Uterus (tissue), 4 donors: Measurements from ENCODE around the gene DOC2B. TPM values are rescaled to one million over a fixed set of nuclear protein-coding genes. Genes with fewer than 3 reads are reported as not detected.

Source experiments
- DNase-seq, 2 donors: peaks; one replicate each; pipeline ENCODE4 v3.0.0-alpha.2; 2019 to 2020
- H3K27ac ChIP-seq, 2 donors: fragments of 200-600 bp; sonication (generic); 1 replicate in 1 of 2; 2 replicates in 1 of 2; pipeline ENCODE4 v1.5.1; 2016 to 2018
- H3K27me3 ChIP-seq, 2 donors: fragments of 200-600 bp; sonication (generic); one replicate each; pipeline ENCODE4 v1.5.1; 2018 to 2019; ENCODE audit warnings: control low read depth in 1 of 2
- H3K36me3 ChIP-seq, 2 donors: fragments of 200-600 bp; sonication (generic); one replicate each; pipeline ENCODE4 v1.5.1; 2019; ENCODE audit warnings: control low read depth in 1 of 2
- H3K4me1 ChIP-seq, 2 donors: fragments of 200-600 bp; sonication (generic); one replicate each; pipeline ENCODE4 v1.5.1; 2018 to 2019; ENCODE audit warnings: control low read depth in 1 of 2
- H3K4me3 ChIP-seq, 2 donors: fragments of 200-600 bp; sonication (generic); 1 replicate in 1 of 2; 2 replicates in 1 of 2; pipeline ENCODE4 v1.5.1; 2018 to 2019; ENCODE audit warnings: mild to moderate bottlenecking in 1 of 2
- H3K9me3 ChIP-seq, 2 donors: fragments of 200-600 bp; sonication (generic); one replicate each; pipeline ENCODE4 v1.5.1; 2019; ENCODE audit warnings: control low read depth in 1 of 2
- CTCF ChIP-seq, 4 experiments: fragments of 200-600 bp in 2 of 4; fragments of 450-650 bp in 2 of 4; sonication (generic) in 2 of 4; IDR thresholded peaks; one replicate each; pipeline ENCODE4 v1.5.1; 2016 to 2019; ENCODE audit warnings: antibody characterized with exemption in 4 of 4, mild to moderate bottlenecking in 2 of 4, moderate library complexity in 1 of 4
- POLR2A ChIP-seq, 2 donors: fragments of 450-650 bp; IDR thresholded peaks; one replicate each; pipeline ENCODE4 v1.6.1; 2016; ENCODE audit warnings: antibody characterized with exemption in 2 of 2, mild to moderate bottlenecking in 1 of 2, moderate library complexity in 1 of 2
- intact Hi-C: fragments of 100-400 bp; cut with DNase I; formaldehyde crosslinking; loops from one replicate; pipeline ENCODE4 v1.15.1; 2023; ENCODE audit warnings: low total_unique reads
- total RNA-seq, 4 donors: library from RNA; depleted of rRNA in 3 of 4; stranded (reverse); fragments of >200 nt in 3 of 4; gene quantifications; one replicate each; pipeline versions ENCODE4 v1.1.0 to v1.2.4, GENCODE V29; 2014 to 2023
- donor health status: DM: yes; HTN: yes; CAD: no.

DOC2B gene
- total RNA-seq, 4 donors from 2014 or later: 3.8 to 45.3 (median 7.1) TPM

- peaks cover 0 to 12% of the 10 kb centered on the region in 2 donors for H3K4me1 ChIP-seq
- H3K36me3 ChIP-seq: no peaks in the 10 kb centered on the region
- H3K27me3 ChIP-seq: peaks cover 0 to 5% of the 10 kb centered on the region in 2 donors
- TF ChIP-seq CTCF (IDR thresholded peaks at IDR 0.05) (no peak), POLR2A (IDR thresholded peaks at IDR 0.05) (no peak)
- H3K27ac ChIP-seq: peak overlapping the region; percentile 67 to 71
- intact Hi-C loops: no loop called here
- no peak for DNase-seq
- no peaks in the 10 kb centered on the region for H3K9me3 ChIP-seq
- peak overlapping the region; percentile 18 to 28 for H3K4me3 ChIP-seq
Measured at GRCh38 chr17:180381-181244, 837 bp downstream of the DOC2B start.

GRCh38 chr17:179781-180380 lies 1.6 kb downstream of the DOC2B start:
- peaks cover 0 to 5% of the 10 kb centered on the region in 2 donors for H3K27me3 ChIP-seq
- peak overlapping the region; percentile 18 to 28 for H3K4me3 ChIP-seq
- DNase-seq: no peak
- TF ChIP-seq POLR2A (IDR thresholded peaks at IDR 0.05): no peak
- TF ChIP-seq CTCF (IDR thresholded peaks at IDR 0.05): no peak
- intact Hi-C loops: no loop called here
- no peaks in the 10 kb centered on the region for H3K36me3 ChIP-seq
- H3K27ac ChIP-seq: peak overlapping the region; percentile 67 to 71
- H3K9me3 ChIP-seq: no peaks in the 10 kb centered on the region
- H3K4me1 ChIP-seq: peaks cover 0 to 12% of the 10 kb centered on the region in 2 donors

- peaks cover 0 to 12% of the 10 kb centered on the region in 2 donors for H3K4me1 ChIP-seq
- DNase-seq: no peak
- H3K36me3 ChIP-seq: no peaks in the 10 kb centered on the region
- TF ChIP-seq POLR2A (IDR thresholded peaks at IDR 0.05): no peak
- no peak for TF ChIP-seq CTCF (IDR thresholded peaks at IDR 0.05)
- no peak overlapping the region for H3K4me3 ChIP-seq
- intact Hi-C loops: no loop called here
- peaks cover 0 to 5% of the 10 kb centered on the region in 2 donors for H3K27me3 ChIP-seq
- no peaks in the 10 kb centered on the region for H3K9me3 ChIP-seq
- peak overlapping the region; percentile 67 to 71 for H3K27ac ChIP-seq
Measured at GRCh38 chr17:179066-179432, 2.4 kb downstream of the DOC2B start.

GRCh38 chr17:178292-179065 lies 3.0 kb downstream of the DOC2B start:
- no peak for TF ChIP-seq POLR2A (IDR thresholded peaks at IDR 0.05)
- no peak for TF ChIP-seq CTCF (IDR thresholded peaks at IDR 0.05)
- no peak for DNase-seq
- Histone ChIP-seq H3K27me3 (peaks cover 0 to 5% of the 10 kb centered on the region in 2 donors), H3K27ac (peak overlapping the region in 1 of 2 donors; percentile 71), H3K9me3 (no peaks in the 10 kb centered on the region), H3K4me3 (no peak overlapping the region), H3K36me3 (no peaks in the 10 kb centered on the region), H3K4me1 (peaks cover 0 to 12% of the 10 kb centered on the region in 2 donors)
- intact Hi-C loops: no loop called here
